8988T (cell line): ENCODE results near the gene KRT25.
"Not testable (repeated sequence)": the region's sequence is repeated elsewhere in the genome, so short reads cannot be mapped to it uniquely, and the experiment has no call there.

Experiments
- DNase-seq: peaks from one replicate; pipeline ENCODE4 v3.0.0; 2011

KRT25 gene

DNA sequence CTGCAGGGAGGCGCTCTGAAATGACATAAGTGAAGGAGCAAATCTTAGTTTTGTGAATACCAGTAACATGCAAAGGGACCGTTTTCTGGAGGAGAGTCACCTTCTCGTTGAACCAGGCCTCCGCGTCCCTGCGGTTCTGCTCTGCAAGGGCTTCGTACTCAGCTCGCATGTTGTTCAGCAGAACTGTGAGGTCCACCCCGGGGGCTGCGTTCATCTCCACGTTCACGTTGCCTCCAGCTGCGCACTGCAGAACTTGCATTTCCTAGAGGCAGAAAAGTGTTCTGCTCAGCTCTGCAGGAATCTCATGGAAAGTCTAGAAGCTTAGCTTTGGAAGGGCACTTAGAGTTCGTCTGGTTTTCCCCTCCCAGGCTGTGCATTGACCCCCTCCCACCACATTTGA, 4.1 kb downstream of the KRT25 start:
- no peak for DNase-seq

DNA sequence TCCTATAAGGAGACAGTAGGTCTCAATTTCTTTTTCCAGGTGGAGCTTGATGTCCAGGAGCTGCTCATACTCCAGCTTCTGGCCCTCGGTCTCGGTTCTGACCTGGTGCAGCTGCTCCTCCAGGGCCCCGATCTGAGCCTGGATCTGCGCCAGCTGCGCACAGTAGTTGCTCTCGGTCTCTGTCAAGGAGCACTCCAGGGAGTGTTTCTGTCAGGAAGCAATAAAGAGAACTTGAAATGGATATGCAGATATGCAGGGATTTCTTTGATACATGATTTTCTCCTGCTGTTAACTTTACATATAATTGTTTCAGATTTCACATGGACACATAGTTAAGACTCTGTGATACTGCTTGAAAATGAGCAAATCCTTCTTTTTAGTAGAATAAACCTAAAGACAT, 4.7 kb downstream of the KRT25 start:
- DNase-seq: no peak

DNA sequence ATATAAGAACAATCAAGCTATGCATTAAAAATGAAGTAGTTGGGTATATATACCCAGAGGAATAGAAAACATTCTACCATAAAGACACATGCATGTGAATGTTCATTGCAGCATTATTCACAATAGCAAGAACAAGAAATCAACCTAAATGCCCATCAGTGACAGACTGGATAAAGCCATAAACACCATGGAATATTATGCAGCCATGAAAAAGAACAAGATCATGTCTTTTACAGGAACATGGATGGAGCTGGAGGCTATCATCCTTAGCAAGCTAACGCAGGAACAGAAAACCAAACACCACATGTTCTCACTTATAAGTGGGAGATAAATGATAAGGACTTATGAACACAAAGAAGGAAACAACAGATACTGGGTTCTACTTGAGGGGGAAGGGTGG, 6.5 kb downstream of the KRT25 start:
- DNase-seq: not testable (repeated sequence)

DNA sequence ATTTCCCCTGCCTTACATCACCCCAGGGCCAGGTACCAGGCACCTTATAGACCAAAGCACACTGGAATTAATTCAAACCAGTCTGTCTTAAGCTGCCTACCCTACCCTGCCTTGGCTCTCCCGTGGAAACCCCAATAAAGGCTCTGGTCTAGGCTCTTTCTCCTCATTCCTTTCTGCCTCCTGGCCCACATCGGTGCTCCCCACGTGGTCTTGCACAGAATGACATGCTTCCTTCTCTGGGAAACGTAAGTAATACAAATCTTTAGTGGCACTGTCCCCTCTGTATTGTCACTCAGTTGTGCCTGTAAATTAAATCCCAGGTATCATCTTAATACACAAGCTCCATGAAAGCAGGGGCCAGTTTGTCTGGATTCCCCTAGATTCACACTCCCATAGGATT, 16.6 kb downstream of the KRT25 start:
- no peak for DNase-seq

DNA sequence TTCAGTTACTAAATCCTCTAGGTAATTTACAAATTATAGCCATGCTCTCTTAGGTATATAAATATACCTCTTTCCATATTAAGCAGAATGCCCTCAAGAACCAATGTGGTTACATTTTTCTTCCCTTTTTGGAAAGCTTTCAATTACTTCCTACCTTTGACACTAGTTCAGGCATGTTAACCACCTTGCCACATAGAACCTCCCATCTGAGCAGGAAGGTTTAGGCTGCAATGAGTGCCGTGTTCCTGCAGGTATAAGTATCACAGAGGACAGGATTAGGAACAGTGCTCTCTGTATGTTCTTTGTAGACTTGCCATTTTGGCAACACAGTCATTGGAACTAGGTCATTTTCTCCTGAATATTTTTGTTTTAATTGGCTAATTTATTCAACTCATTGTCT, 20.1 kb downstream of the KRT25 start:
- DNase-seq: no peak

DNA sequence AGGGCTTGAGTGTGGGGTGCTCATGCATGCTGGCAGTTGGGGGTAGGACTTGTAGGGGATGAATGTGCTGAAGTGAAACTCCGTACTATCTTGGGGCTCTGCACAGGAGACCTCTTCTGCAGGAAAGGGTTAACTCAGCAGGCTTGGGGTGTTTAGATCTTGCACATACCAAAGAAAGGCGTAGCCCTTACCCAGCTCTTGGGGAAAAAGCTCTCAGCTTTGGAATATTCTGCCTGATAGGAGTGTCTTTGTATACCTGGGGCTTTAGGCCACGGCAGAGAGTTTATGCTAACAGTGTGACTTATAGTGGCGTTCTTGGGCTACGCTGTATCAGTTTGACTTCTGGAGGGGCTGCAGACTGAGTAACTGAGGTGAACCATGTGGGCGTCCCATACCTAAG, 21.1 kb downstream of the KRT25 start:
- DNase-seq: no peak

DNA sequence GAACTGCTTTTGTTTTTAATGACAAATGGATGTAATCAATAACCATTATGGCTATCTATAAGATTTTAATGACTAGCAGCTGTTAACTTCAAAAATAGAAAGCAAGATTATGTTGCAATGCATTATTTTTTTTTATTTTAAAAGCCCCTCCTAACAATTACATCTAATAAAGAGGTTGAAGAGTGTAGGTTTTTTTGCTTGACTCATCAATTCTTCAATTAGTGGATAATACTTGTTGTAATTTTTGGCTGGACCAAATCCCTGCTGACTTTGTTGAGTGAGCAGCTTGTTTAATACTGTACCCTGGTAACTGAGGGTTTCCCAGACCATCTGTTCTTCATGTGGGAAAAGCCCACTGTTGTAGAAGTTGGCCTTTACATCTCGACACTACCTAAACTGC, 24.2 kb downstream of the KRT25 start:
- no peak for DNase-seq

DNA sequence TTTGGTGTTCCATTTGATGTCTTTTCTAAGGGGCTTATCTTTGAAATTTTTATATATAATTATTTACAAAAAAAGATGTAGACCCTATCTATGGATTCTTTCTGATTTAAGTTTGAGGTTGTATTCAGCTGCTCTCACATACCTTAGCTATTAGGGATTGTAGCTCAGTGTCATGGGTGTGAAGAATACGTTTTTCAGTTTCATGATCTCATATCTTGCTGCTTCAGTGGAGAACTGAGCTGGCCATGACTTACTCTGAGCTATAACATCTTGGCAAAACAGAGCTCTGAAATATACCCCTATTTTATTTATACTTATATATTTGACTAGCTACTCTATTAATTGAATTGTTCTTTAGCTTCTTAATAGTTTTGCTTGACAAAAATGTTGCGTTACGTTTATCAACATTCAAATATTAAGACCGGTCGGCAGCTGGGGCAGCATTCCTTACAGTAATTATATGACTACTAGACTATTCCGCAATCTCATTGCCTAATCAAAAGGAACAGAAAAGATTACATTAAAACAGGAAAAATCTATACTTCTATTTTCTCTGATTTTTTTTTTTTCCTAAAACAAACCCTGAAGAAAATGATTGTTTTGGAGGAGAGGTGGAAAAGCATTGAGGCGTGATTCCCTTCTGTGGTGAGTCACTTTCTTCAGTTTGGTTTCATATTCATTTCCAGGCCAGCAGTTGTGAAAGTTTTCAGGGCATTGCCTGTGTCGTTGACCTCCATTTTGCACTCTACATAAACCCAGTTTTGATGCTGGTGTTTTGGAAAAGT, 27.5 kb downstream of the KRT25 start:
- DNase-seq: no peak

DNA sequence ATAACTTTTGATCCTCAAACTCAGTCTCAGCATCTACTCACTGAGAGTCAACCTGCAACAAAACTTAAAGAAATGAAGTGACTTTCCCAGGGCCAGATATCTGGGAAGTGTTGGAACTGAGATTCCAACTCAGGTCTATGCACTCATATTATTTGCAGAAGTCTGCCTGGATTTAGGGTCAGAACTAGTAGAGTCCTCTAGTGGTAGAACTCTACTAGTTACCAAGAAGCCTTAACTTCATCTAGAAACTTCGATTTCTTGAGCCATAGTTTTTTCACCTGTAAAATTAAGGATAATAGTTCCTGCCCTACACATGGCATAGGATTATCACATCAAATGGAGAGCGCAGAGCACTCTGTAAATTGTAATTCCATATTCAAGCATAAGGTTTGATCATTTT, 28.2 kb downstream of the KRT25 start:
- no peak for DNase-seq

DNA sequence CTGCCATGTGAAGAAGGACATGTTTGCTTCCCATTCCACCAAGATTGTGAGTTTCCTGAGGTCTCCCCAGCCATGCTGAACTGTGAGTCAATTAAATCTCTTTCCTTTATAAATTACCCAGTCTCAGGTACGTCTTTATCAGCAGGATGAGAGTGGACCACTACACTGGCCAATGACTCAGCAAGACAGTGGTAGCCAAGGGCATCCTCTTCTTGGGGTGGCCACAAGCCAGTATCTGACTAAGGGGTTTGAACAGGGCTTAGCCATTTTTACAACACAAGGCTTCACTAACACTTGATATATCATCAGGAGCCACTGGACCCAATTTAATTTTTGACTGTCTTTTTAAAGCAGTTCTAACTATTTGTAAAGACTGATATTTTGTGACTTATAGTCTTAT, 30.5 kb downstream of the KRT25 start:
- DNase-seq: no peak

DNA sequence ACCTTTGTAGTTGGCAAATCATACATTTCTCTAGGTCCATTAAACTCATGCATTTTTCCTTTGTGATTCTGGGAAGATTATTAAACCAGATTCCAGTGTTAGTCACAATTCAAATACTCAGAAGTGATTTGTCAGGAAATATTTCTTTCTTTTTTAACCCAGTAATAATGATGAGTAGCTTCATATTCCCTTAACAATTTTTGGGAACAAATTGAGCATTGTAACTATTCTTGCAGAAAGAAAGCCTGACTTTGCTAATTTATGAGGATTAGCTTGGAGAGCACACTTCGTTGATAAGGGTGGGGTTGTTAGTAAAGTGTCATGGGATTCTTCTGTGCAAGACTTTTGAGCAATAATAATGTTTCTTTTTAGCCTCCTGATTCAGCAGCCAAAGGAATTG, 32.9 kb downstream of the KRT25 start:
- DNase-seq: no peak

DNA sequence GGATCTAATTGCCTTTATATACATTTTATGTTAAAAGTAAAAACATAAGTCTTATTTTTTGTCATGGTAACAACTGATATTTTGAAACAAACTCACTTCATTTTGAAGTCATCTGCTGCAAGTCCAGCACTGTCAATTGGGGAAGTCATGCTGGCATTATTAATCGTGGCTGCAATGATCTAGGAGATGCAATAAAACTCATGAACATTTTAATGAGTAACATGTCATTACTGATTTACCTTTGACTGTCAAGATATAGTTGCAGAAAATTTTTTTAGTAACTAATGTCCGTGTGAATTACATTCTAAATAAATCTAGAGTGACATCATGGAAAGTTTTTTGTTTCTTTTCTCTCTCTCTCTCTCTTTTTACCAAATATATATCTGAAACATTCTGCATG, 34.2 kb downstream of the KRT25 start:
- no peak for DNase-seq

DNA sequence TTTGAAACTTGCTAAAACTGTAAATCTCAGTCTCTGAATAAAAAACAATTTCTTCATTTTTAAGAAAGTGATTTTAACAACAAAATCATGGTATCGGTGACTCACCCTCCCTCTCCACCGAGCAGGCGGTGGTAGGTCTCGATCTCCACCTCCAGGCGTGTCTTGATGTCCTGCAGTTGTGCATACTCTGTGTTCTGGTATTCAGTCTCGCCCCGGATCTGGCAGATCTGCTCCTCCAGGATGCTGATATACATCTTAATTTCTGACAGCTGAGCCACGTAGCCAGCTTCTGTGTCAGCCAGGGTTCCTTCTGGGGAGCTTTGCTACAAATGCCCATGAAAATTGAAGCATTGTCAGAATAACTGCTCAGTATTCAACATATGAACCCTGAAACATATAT, 36.2 kb downstream of the KRT25 start:
- DNase-seq: no peak

DNA sequence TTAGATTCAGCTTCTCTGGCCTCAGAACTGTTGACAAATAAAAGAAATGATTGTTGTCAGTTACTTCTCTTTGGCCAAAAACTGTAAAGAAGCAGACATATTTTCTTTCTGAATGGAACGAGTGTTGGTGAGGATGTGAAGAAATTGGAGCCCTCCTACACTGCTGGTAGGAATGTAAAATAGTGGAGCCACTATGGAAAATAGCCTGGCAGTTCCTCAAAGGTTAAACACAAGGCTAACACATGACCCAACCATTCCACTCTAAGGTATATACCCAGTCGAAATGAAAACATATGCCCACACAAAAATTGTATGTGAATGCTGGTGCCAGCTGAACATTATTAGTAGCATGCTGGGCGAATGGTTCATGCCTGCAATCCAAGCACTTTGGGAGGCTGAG, 37.4 kb downstream of the KRT25 start:
- no peak for DNase-seq

DNA sequence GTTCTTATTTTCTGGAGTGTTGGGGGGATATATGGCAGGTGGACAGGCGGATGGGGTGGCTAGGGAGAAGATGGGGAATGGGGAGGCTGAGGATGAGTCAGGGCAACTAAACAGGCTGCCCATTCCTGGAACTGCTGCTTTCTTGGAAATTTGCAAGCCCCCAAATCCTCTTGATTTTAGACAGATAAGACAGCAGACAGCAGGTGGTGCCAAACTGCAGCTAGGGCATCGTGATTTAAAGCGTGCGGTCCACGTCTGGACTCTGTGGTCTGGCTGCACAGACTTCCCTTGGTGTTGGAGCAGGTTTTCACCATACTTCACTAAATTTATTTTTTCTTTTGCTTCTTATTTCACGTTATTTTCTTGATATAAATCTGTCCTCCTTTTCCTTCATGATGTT, 40.7 kb downstream of the KRT25 start:
- DNase-seq: no peak

DNA sequence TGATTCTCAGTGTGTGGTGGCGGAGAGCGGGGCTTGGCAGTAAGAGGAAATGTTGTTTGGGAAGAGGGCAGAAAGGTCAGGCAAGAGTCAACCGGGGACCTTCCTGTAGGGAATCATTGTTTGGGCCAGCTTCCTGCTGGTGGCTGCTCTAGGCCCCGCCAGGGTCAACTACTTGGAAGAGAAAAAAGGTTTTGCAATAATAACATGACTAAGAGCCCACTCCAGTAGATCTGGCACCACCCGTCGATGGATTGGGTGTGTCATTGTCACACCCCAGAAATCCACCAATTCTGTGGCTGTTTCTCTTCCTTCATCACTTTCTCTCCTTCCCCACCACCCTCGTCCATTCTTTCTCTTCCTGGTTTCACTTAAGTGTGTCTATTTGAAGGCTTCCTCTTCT, 47.4 kb downstream of the KRT25 start:
- no peak for DNase-seq

DNA sequence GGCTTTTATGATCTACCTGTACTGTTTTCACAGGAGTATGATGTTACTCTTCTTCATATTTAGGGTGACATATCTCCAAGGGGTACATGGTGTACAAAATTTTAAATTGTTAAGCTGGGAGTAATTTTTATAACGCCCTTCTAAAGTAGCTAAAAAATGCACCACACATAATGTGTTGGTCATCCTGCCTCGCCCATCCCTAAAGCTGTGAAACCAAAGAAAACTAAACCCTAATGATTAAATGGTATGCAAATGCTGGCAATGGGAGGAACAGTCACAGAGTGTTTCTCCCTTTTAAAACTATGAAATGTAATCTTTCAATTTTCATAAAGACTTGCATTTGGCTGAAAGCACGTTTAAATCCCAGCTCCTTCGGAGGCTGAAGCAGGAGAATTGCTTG, 49.5 kb downstream of the KRT25 start:
- DNase-seq: no peak

DNA sequence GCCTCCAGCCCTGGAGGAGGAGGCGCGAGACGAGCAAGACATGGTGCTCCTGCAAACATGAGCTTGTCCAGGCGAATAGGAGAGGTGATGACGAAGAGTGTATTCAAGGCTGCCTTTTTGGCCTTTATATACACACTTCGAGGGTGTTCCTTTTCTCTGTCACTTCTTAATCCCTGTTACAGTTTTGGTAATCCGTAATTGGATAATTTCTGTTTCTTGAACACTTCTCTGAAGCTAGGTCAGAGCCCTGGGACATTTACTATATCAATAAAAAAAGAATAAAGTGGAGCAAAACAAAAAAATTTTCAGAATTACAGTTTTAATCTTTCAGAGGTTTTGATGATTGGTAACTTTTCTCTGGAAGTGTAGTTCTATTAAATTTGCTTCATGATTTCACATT, 51.5 kb downstream of the KRT25 start, which contains the start of gene KRT24:
TSS of gene KRT24 (minus strand) at position 101 of the 400 bp plus-strand sequence. CDS start at position 42, 59 bp downstream.
- DNase-seq: no peak

DNA sequence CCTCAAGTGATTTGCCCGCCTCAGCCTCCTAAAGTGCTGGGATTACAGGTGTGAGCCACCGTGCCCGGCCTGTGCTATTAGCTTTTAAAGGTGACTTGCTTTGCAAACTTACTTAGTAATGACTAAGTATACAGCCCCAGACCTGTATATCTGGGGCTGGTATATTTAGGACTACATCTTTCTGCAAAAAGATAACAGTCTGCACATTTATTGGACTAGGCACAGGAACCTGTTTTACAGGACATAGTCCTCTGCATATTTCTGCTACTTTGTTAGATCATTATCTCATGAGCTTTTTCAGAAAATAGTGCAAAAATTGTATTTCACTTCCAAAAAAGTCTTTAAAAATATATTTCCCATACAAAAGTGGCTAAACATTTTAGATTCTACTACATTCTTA, 52.9 kb downstream of the KRT25 start:
- DNase-seq: no peak

DNA sequence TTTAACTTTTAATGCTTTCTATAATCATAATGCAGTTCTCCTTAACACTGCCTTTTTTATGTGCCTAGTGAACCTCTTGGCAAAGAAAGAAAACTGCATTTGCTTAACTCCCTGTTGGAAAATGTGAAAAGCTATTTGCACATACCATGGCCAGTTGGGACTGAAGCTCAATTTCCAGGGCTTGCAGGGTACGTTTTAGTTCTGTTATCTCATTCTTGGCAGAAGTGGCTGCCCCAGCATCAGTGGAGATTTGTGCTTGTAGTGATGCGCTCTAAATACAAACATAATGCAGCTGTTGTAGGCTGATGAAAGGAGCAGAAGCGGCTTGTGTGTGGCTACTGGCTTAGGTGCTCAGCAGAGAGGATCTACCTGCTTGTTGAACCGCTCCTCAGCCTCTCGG, 55.3 kb downstream of the KRT25 start:
- no peak for DNase-seq

DNA sequence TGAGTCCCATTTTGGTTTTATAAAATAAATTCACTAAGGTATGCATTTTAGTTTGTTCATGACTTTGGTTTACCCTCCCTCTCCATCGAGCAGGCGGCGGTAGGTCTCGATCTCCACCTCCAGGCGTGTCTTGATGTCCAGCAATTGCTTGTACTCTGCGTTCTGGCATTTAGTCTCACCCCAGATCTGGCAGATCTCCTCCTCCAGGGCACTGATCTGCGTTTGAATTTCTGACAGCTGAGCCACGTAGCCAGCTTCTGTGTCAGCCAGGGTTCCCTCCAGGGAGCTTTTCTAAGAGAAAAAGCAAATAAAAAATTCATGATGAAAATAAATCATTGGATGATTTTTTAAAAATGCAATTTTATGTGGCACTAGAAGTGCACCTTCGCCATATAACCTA, 55.8 kb downstream of the KRT25 start:
- DNase-seq: no peak
